Hepatocyte (in vitro differentiated cells): ENCODE measurements around the gene ARFGAP2. TPM values are rescaled to one million over a fixed set of nuclear protein-coding genes. Genes with fewer than 3 reads are reported as not detected.

Source experiments
- DNase-seq: peaks from one replicate; pipeline ENCODE4 v3.0.0-alpha.2; 2016; ENCODE audit warnings: low spot score
- H2AFZ ChIP-seq: fragments of 200-600 bp; sonication (generic); 2 replicates; pipeline ENCODE4 v1.6.0; 2016; ENCODE audit warnings: antibody characterized with exemption, mild to moderate bottlenecking
- H3K27ac ChIP-seq: fragments of 200-600 bp; sonication (generic); 2 replicates; pipeline ENCODE4 v1.5.1; 2016; ENCODE audit warnings: mild to moderate bottlenecking
- H3K27me3 ChIP-seq: fragments of 200-600 bp; sonication (generic); 2 replicates; pipeline ENCODE4 v1.6.1; 2016
- H3K36me3 ChIP-seq: fragments of 200-600 bp; sonication (generic); replicated peaks from 2 replicates; pipeline ENCODE4 v1.5.1; 2016; ENCODE audit warnings: low read depth; ENCODE audit not compliant: insufficient read depth
- H3K4me1 ChIP-seq: fragments of 200-600 bp; sonication (generic); 2 replicates; pipeline ENCODE4 v1.5.1; 2016; ENCODE audit warnings: mild to moderate bottlenecking, moderate library complexity; ENCODE audit not compliant: insufficient read depth
- H3K4me2 ChIP-seq: fragments of 200-600 bp; sonication (generic); 2 replicates; pipeline ENCODE4 v1.6.0; 2016
- H3K4me3 ChIP-seq: fragments of 200-600 bp; sonication (generic); 2 replicates; pipeline ENCODE4 v1.5.1; 2016; ENCODE audit warnings: mild to moderate bottlenecking
- H3K79me2 ChIP-seq: fragments of 200-600 bp; sonication (generic); 2 replicates; pipeline ENCODE4 v1.6.0; 2017; ENCODE audit warnings: mild to moderate bottlenecking
- H3K9me2 ChIP-seq: fragments of 200-600 bp; sonication (generic); replicated peaks from 2 replicates; pipeline ENCODE4 v1.6.0; 2017; ENCODE audit warnings: mild to moderate bottlenecking; ENCODE audit not compliant: insufficient read depth
- H3K9me3 ChIP-seq: fragments of 200-600 bp; sonication (generic); 2 replicates; pipeline ENCODE4 v1.5.1; 2016; ENCODE audit warnings: low read depth, mild to moderate bottlenecking
- H4K20me1 ChIP-seq: fragments of 200-600 bp; sonication (generic); 2 replicates; pipeline ENCODE4 v1.6.0; 2016; ENCODE audit warnings: mild to moderate bottlenecking; ENCODE audit not compliant: insufficient read depth, poor library complexity, severe bottlenecking
- EZH2 ChIP-seq: fragments of 200-600 bp; sonication (generic); IDR thresholded peaks from 2 replicates; pipeline ENCODE4 v1.6.1; 2016; ENCODE audit warnings: antibody characterized with exemption, mild to moderate bottlenecking, borderline replicate concordance
- EZH2phosphoT487 ChIP-seq: fragments of 200-600 bp; sonication (generic); IDR thresholded peaks from one replicate; pipeline ENCODE4 v1.6.1; 2018; ENCODE audit warnings: antibody characterized with exemption, mild to moderate bottlenecking, low read depth, moderate library complexity; ENCODE audit not compliant: unreplicated experiment, severe bottlenecking
- WGBS: methylation state at CpG from one replicate; pipeline ENCODE4 v1.1.6; 2016; ENCODE audit warnings: low lambda C conversion rate; ENCODE audit errors: missing lambda C conversion rate; 5-methylcytosine and 5-hydroxymethylcytosine counted together
- polyA plus RNA-seq: library from polyadenylated mRNA; unstranded; fragments of >200 nt; fragmentation: Nextera tagmentation; extraction: Ambion mirVana; gene quantifications from 2 replicates; pipeline ENCODE4 v1.2.1, GENCODE V29; 2016
- total RNA-seq: library from RNA; depleted of rRNA; stranded (reverse); fragments of >200 nt; gene quantifications from 2 replicates; pipeline ENCODE4 v1.2.3, GENCODE V29; 2014
- TF ChIP-seq, protein P1 (sequence below): fragments of 200-600 bp; sonication (generic); IDR thresholded peaks from 2 replicates; pipeline ENCODE4 v1.5.1; 2016; ENCODE audit warnings: antibody characterized with exemption, mild to moderate bottlenecking; ENCODE audit not compliant: poor library complexity

Gene ARFGAP2
- total and polyA plus RNA-seq, 2 experiments from 2014 or later: 64.3 to 146 TPM

DNA sequence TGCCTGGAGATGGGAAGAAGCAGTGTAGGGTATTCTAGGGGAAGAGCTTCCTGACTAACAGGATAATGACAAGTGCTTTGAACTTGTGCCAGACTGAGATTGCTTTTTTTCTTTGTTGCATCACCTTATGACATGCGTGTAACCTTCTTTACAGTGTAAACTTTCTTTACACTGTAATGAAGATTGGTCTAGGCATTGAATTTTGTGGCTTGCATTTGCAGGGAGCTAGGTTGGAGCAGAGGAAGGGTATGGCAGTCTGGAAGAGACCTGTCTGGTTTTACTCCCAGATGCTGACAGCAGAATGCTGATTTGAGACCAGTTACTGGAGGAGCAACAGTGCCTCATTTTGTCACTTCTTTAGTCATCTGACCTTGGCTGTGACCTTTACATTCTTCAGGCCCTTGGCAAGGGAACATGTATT lies 43.7 kb upstream of the ARFGAP2 start:
- WGBS: 56% methylated on average over 1 of the region's 1 CpG
- Histone ChIP-seq H3K9me2 (no peaks in the 10 kb centered on the region), H3K4me3 (no peak overlapping the region), H3K36me3 (no peaks in the 10 kb centered on the region), H3K9me3 (no peaks in the 10 kb centered on the region), H3K27ac (no peak overlapping the region), H3K79me2 (peaks cover 33% of the 10 kb centered on the region), H4K20me1 (no peaks in the 10 kb centered on the region), H3K4me1 (peaks cover 29% of the 10 kb centered on the region), H3K27me3 (no peaks in the 10 kb centered on the region), H3K4me2 (no peak overlapping the region), H2AFZ (no peak overlapping the region)
- TF ChIP-seq, protein P1, sequence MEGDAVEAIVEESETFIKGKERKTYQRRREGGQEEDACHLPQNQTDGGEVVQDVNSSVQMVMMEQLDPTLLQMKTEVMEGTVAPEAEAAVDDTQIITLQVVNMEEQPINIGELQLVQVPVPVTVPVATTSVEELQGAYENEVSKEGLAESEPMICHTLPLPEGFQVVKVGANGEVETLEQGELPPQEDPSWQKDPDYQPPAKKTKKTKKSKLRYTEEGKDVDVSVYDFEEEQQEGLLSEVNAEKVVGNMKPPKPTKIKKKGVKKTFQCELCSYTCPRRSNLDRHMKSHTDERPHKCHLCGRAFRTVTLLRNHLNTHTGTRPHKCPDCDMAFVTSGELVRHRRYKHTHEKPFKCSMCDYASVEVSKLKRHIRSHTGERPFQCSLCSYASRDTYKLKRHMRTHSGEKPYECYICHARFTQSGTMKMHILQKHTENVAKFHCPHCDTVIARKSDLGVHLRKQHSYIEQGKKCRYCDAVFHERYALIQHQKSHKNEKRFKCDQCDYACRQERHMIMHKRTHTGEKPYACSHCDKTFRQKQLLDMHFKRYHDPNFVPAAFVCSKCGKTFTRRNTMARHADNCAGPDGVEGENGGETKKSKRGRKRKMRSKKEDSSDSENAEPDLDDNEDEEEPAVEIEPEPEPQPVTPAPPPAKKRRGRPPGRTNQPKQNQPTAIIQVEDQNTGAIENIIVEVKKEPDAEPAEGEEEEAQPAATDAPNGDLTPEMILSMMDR: no peak
- no peak for DNase-seq

- peak overlapping the region; percentile 97 for H3K27ac ChIP-seq
- no peaks in the 10 kb centered on the region for H4K20me1 ChIP-seq
- no peaks in the 10 kb centered on the region for H3K27me3 ChIP-seq
- H3K36me3 ChIP-seq: no peaks in the 10 kb centered on the region
- H2AFZ ChIP-seq: no peak overlapping the region
- DNase-seq: peak; percentile 79
- no peak for TF ChIP-seq EZH2phosphoT487
- TF ChIP-seq, protein P1: no peak
- no peak for TF ChIP-seq EZH2
- H3K4me2 ChIP-seq: peak overlapping the region; percentile 87
- peaks cover 33% of the 10 kb centered on the region for H3K79me2 ChIP-seq
- H3K9me2 ChIP-seq: no peaks in the 10 kb centered on the region
- H3K9me3 ChIP-seq: no peaks in the 10 kb centered on the region
- 19% methylated on average over 12 of the region's 12 CpGs for WGBS
- peak overlapping the region; percentile 58 for H3K4me3 ChIP-seq
- peaks cover 30% of the 10 kb centered on the region for H3K4me1 ChIP-seq
Measured at GRCh38 chr11:47216121-47216798, 39.6 kb upstream of the ARFGAP2 start.

GRCh38 chr11:47215366-47215910 lies 38.8 kb upstream of the ARFGAP2 start:
- Histone ChIP-seq H3K9me2 (no peaks in the 10 kb centered on the region), H3K79me2 (peaks cover 33% of the 10 kb centered on the region), H3K27me3 (no peaks in the 10 kb centered on the region), H3K4me1 (peaks cover 27% of the 10 kb centered on the region), H3K4me2 (peak overlapping the region; percentile 87), H3K27ac (peak overlapping the region; percentile 97), H2AFZ (peak overlapping the region; percentile 67), H3K4me3 (peak overlapping the region; percentile 58), H3K9me3 (no peaks in the 10 kb centered on the region), H3K36me3 (no peaks in the 10 kb centered on the region), H4K20me1 (no peaks in the 10 kb centered on the region)
- no peak for DNase-seq
- TF ChIP-seq EZH2phosphoT487: no peak
- 14% methylated on average over 15 of the region's 15 CpGs for WGBS

GRCh38 chr11:47213950-47214565 lies 37.4 kb upstream of the ARFGAP2 start:
- Histone ChIP-seq H3K79me2 (peaks cover 26% of the 10 kb centered on the region), H3K4me2 (peak overlapping the region; percentile 87), H3K9me2 (no peaks in the 10 kb centered on the region), H2AFZ (peak overlapping the region; percentile 78), H3K36me3 (no peaks in the 10 kb centered on the region), H3K27me3 (no peaks in the 10 kb centered on the region), H3K27ac (peak overlapping the region; percentile 97), H3K9me3 (no peaks in the 10 kb centered on the region), H4K20me1 (no peaks in the 10 kb centered on the region), H3K4me3 (no peak overlapping the region), H3K4me1 (peaks cover 23% of the 10 kb centered on the region)
- TF ChIP-seq EZH2 (no peak), EZH2phosphoT487 (no peak)
- TF ChIP-seq, protein P1: no peak
- WGBS: 42% methylated on average over 20 of the region's 20 CpGs
- peak; percentile 78 for DNase-seq
